HG03175 (cell line): ENCODE measurements around the gene RBPJ.
"Not testable (repeated sequence)": the region's sequence is repeated elsewhere in the genome, so short reads cannot be mapped to it uniquely, and the experiment has no call there.

Source experiments
- ATAC-seq: cut with Tn5 transposase; IDR thresholded peaks from one replicate; pipeline ENCODE4 v1.9.1; 2021; ENCODE audit warnings: mild to moderate bottlenecking, moderate library complexity; ENCODE audit not compliant: unreplicated experiment

Gene RBPJ

GRCh38 chr4:26300314-26301307 is 20.2 kb upstream of the RBPJ start:
- ATAC-seq, result no peak

- ATAC-seq, result no peak
Measured at GRCh38 chr4:26302031-26302899, 18.5 kb upstream of the RBPJ start.

GRCh38 chr4:26303008-26303407 is 17.8 kb upstream of the RBPJ start:
- no peak for ATAC-seq

DNA sequence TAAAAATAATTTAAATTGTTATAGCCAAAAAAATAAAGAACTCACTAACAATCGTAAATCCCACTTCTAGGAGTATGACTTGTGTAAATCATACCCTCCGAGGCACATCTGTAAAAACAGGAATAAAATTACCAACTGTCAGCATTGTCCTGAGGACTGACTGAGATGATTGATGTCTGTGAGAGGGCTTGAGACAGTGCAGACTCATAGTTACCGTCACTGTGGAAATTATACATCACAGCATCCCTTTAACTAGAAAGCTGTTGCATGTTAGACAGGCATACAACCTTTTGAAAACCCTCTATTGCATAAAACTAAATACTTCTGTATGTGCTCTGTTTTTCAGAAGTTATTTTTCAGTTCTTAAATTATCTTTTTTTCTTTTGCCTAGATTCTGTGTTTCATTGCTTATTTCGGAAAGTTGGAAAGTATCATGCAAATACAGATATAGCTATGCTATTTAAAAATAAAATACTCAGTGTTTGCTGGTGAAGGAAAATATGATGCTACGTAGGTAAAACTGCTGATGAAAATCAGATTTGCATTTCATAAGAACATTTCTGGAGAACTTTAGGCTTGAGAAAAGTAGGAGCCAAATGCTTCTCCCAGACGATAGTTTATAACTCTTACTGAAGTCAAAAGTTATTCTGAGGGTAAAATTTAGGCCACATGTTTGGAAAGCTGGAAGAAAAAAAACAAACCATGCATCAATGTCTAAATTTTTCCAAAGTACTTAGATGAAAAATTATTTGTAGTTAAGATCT is 13.6 kb upstream of the RBPJ start:
- ATAC-seq, result no peak

- no peak for ATAC-seq
Measured at GRCh38 chr4:26308568-26308967, 12.2 kb upstream of the RBPJ start.

DNA sequence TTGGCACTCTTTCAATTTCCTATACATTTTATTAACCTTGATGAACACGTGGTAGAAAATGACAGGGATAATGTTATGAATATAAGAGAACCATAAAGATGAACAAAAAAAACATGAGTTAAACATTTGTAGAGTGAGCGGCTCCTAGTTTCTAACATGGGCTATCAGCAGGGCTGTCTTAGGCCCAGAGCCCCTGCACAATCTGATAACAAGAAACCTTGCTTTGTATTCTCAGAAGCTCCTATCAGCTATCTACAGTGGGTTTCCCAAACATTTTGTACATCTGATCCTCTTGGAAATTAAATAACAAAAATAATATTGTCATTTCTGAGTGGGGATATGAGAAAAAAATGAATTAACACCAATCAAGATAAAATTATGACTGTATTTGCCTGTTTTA is 10.6 kb upstream of the RBPJ start:
- ATAC-seq, result no peak

DNA sequence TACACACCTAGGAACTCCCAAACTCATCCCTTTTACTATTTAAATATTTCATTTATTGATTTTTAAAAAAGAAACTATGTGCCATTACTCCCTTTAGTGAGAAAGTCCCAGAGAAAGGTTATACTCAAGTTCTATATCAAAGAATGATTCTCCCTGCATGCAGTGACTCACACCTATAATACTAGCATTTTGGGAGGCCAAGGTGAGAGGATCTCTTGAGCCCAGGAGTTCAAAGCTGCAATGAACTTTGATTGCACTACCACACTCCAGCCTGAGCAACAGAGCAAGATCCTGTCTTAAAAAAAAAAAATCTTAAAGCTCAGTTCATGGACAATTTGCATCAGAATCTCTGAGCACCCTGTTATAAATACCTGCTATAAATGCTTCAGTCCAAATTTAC is 9.2 kb upstream of the RBPJ start:
- ATAC-seq, result no peak

DNA sequence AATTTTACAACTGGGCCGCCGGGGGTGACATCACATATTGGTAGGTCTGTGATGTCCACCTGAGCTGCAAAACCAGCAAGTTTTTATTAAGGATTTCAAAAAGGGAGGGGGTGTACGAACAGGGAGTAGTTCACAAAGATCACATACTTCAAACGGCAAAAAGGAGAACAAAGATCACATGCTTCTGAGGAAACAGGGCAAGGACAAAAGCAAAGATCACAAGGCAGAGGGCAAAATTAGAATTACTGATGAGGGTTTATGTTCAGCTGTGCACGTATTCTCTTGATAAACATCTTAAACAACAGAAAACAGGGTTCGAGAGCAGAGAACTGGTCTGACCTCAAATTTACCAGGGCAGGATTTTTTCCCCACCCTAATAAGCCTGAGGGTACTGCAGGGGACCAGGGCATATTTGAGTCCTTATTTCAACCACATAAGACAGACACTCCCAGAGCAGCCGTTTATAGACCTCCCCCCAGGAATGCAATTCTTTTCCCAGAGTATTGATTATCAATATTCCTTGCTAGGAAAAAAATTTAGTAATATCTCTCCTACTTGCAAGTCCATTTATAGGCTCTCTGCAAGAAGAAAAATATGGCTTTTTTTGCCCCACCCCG is 5.4 kb upstream of the RBPJ start:
- ATAC-seq, result not testable (repeated sequence)

DNA sequence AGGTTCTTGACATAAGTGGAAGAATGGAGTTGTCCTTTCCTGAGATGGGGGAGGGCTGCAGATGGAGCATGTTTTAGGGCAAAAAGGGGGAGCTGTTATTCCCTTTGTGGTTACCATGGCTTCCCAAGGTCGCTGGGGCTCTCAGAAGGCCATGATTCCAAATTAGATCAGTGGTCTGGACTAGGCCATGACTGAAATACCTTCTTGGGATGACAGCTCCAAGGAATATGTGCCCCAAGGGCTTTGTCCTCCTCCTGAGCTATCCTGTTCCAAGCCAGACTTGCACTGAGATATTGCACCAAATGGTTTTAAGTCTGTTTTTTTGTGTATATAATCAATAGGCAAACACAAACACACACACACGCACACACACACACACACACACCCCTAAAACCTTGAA is 3.0 kb upstream of the RBPJ start:
- ATAC-seq, result no peak

- peak; percentile 72 for ATAC-seq
Measured at GRCh38 chr4:26319467-26319948, 1.3 kb upstream of the RBPJ start.

- peak; percentile 30 for ATAC-seq
Measured at GRCh38 chr4:26319949-26320537, 771 bp upstream of the RBPJ start.

DNA sequence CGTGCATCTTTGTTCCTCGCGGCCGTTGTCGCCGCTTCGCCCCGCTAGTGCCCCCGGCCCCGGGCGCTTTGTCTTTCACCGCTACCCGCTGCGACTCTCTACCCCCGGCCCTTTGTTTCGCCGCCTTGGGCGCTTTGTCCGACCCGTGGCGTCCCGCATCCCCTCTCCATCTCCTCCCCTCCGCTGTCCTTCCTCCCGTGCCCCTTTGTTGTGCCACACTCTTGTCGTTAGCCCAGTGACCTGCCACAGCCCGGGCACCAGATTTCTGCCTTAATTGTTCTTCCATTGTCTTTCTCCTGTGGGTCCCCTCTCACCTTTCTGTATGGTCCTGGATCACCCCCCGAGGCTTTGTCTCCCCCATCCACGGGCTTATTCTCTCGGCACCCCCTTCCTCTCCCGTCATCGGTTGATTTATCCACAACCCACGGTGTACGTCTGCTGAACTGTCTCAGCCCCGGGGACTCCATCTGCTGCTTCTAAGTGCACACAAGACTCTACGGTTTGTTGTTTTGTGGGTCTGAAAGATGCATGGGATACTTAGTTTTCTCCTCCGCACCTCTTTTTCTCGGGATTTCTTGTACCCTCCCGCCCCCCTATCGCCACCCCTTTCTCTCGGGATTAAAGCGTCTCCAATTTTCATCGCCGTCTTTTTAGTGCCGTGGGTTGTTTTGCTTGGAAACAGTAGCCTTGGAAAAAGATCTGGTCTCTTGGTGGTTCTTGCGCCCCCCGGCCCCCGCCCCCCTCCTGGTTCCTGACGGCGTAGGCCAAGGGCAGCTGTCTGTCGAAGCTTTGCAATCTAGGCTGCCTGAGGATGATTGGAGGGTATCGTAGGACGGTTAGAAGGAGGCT is 783 bp downstream of the RBPJ start:
- no peak for ATAC-seq

DNA sequence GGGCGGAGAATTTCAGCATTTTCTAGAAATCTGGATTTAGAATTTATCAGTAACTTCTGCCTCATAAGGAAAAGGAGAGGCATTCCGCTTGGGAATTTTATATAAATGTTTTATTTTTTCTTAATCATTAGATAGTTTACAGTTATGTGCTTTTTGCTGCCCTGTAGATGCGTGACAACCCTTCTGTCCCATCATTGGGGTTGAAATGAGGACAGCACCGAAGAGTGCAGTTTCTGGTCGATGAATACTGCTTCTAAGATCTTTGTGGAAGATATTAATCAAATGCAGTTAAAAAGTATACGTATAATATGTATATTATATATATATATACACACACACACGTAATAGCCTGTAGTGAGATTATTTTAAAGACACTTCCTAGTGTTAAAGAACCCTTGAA is 1.5 kb downstream of the RBPJ start:
- ATAC-seq, result no peak

DNA sequence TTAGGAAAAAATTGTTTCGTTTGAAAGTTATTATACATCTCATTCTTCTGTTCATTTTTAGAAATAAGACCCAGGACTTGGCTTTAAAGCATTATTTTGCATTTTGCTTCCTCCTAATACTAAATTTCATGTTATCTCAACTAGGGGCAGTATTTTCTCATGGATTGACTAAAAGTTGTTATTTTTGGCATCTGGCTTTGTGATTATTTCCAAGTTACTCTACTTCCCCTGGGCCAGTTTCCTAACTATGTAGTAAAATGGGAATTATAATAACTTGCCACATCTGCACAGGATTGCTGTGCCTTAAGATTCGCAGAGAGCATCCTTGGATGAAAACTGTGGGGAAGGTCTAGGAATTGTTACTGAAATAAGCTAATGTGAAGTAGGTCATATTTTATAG is 3.0 kb downstream of the RBPJ start:
- no peak for ATAC-seq

DNA sequence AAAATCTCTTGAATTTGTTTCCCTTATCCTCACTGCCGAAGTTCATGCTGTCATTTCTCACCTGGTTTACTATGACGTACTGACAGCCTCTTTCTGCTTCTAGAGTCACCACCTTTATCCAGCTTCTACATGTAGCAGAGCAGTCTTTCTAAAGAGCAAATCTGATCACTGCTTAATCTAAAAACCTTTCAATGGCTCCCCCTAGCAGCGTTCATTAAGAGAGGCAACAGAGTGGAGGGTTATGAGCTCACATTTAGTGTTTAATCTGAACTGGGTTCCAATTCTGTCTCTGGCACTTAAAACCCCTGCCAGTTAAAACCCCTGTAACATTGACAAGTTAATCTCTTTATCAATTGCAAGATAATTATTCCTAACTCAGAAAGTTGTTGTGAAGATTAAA is 4.4 kb downstream of the RBPJ start:
- ATAC-seq, result no peak

DNA sequence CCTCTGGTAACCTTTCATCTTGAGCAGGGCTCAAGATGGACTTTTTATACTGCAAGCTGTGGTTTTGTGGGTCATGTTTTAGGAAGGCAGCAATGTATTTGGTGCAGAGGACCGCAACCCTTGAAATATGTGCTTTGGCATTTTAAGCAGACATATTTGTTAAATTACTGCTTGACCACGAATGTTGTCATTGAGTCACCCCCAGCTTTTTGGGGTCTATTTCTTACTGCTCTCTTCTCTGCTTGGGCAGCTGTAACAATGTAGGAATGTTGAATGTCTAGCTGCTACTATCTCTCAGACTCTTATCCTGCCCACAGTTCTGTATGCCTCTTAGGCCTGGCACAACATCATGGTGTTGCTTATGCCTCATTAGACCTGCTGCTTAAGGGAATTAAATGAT is 6.0 kb downstream of the RBPJ start:
- no peak for ATAC-seq

- peak; percentile 81 for ATAC-seq
Measured at GRCh38 chr4:26330186-26330787, 9.5 kb downstream of the RBPJ start.

GRCh38 chr4:26330946-26331345 is 10.1 kb downstream of the RBPJ start:
- ATAC-seq, result no peak
